Keratinocyte (primary cell): ENCODE results near the gene PPP1R2. TPM values are rescaled to one million over a fixed set of nuclear protein-coding genes. Genes with fewer than 3 reads are reported as not detected.

ENCODE experiments used
- DNase-seq: peaks from one replicate; pipeline ENCODE4 v3.0.0-alpha.2; 2011; ENCODE audit warnings: low read depth, missing footprints, low spot score
- FAIRE-seq: peaks from 2 replicates; lab custom pipeline; 2011; peaks lifted over from hg19 to GRCh38; lab: Jason Lieb, UNC
- H2AFZ ChIP-seq: 2 replicates; pipeline ENCODE4 v1.6.0; 2012; ENCODE audit warnings: low read length, control low read depth, inconsistent platforms; ENCODE audit not compliant: control insufficient read depth
- H3K27ac ChIP-seq: 2 replicates; pipeline ENCODE4 v1.5.1; 2011; ENCODE audit warnings: low read length; ENCODE audit not compliant: control insufficient read depth, insufficient read depth
- H3K27me3 ChIP-seq: 3 replicates; pipeline ENCODE4 v1.6.0; 2011; ENCODE audit warnings: low read length; ENCODE audit not compliant: control insufficient read depth, insufficient read depth; ENCODE audit errors: extremely low read depth
- H3K36me3 ChIP-seq, 2 experiments: 2 replicates in 1 of 2; 3 replicates in 1 of 2; pipeline ENCODE4 v1.5.1; 2011; ENCODE audit warnings: low read length in 2 of 2, mild to moderate bottlenecking in 1 of 2; ENCODE audit not compliant: control insufficient read depth in 2 of 2, insufficient read depth in 2 of 2; ENCODE audit errors: extremely low read depth in 1 of 2
- H3K4me1 ChIP-seq: 3 replicates; pipeline ENCODE4 v1.5.1; 2011; ENCODE audit warnings: low read length; ENCODE audit not compliant: control insufficient read depth, insufficient read depth; ENCODE audit errors: extremely low read depth
- H3K4me2 ChIP-seq: 3 replicates; pipeline ENCODE4 v1.6.0; 2011; ENCODE audit warnings: low read depth, low read length; ENCODE audit not compliant: control insufficient read depth, insufficient read depth; ENCODE audit errors: extremely low read depth
- H3K4me3 ChIP-seq, 3 experiments: fragments of 200-600 bp in 1 of 3; sonication (generic) in 1 of 3; 2 replicates in 2 of 3; 3 replicates in 1 of 3; pipeline ENCODE4 v1.5.1; 2011 to 2016; ENCODE audit warnings: low read length in 3 of 3, mild to moderate bottlenecking in 3 of 3, control low read depth in 2 of 3, inconsistent platforms in 1 of 3, low read depth in 1 of 3, mixed read lengths in 1 of 3, mixed run types in 1 of 3, moderate library complexity in 1 of 3; ENCODE audit not compliant: control insufficient read depth in 2 of 3, insufficient read depth in 2 of 3; ENCODE audit errors: extremely low read depth in 1 of 3
- H3K79me2 ChIP-seq: 2 replicates; pipeline ENCODE4 v1.6.0; 2012; ENCODE audit warnings: low read length; ENCODE audit not compliant: control insufficient read depth, insufficient read depth
- H3K9ac ChIP-seq: 3 replicates; pipeline ENCODE4 v1.6.0; 2011; ENCODE audit warnings: low read length; ENCODE audit not compliant: control insufficient read depth, insufficient read depth; ENCODE audit errors: extremely low read depth
- H3K9me1 ChIP-seq: 3 replicates; pipeline ENCODE4 v1.6.0; 2011; ENCODE audit warnings: low read length; ENCODE audit not compliant: control insufficient read depth, insufficient read depth; ENCODE audit errors: extremely low read depth
- H3K9me3 ChIP-seq: 2 replicates; pipeline ENCODE4 v1.5.1; 2012; ENCODE audit warnings: low read depth, low read length; ENCODE audit not compliant: control insufficient read depth
- H4K20me1 ChIP-seq: 3 replicates; pipeline ENCODE4 v1.6.0; 2011; ENCODE audit warnings: low read length; ENCODE audit not compliant: control insufficient read depth, insufficient read depth; ENCODE audit errors: extremely low read depth
- EZH2 ChIP-seq: IDR thresholded peaks from one replicate; pipeline ENCODE4 v1.6.1; 2012; ENCODE audit warnings: inconsistent platforms, mild to moderate bottlenecking, low read length, moderate library complexity
- dilution Hi-C: fragments of 300-500 bp; cut with MboI; formaldehyde crosslinking; loops from one replicate; pipeline ENCODE4 v1.7.0; 2020; ENCODE audit warnings: low sequenced_read_pairs; ENCODE audit not compliant: extremely low pct_ligation_motif_present
- polyA plus RNA-seq, 5 experiments: library from polyadenylated mRNA; depleted of rRNA in 3 of 5; stranded (reverse) in 3 of 5; stranded (forward) in 1 of 5; unstranded in 1 of 5; fragments of >200 nt; gene quantifications; 1 replicate in 1 of 5; 2 replicates in 3 of 5; 3 replicates in 1 of 5; pipeline versions ENCODE4 v1.2.1 to v1.2.3, GENCODE V29; 2011 to 2012; ENCODE audit warnings: missing spikeins in 2 of 5, low read depth in 1 of 5, low replicate concordance in 1 of 5
- TF ChIP-seq, protein P1 (sequence below), 3 experiments: IDR thresholded peaks in 1 of 3; conservative IDR thresholded peaks in 1 of 3; optimal IDR thresholded peaks in 1 of 3; 2 replicates in 2 of 3; 3 replicates in 1 of 3; pipeline versions ENCODE3 to v1.5.1; 2011; ENCODE audit warnings: low read length in 3 of 3, mild to moderate bottlenecking in 3 of 3, moderate library complexity in 2 of 3, control low read depth in 1 of 3, inconsistent platforms in 1 of 3; ENCODE audit not compliant: insufficient read depth in 2 of 3; ENCODE audit errors: extremely low read depth in 1 of 3

Gene PPP1R2
- polyA plus RNA-seq, 1 donor (not counting 4 experiments of a cell fraction or from before 2014, with no cell fraction given) = 43.2 TPM

DNA sequence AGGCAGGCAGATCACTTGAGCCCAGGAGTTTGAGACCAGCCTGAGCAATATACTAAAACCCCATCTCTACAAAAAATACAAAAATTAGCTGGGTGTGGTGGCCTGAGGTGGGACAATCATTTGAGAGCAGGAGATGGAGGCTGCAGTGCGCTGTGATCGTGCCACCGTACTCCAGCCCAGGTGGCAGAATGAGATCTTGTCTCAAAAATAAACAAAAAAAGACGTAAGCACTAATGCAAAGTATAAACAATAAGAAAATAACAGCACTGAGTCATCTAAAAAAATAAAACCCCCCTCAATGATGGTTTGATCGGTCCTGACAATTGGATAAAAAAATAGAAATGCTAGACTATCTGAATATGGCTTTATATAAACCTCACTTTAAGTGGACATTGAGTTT lies 3.6 kb downstream of the PPP1R2 start:
- peaks cover 12% of the 10 kb centered on the region for H3K4me1 ChIP-seq
- no peaks in the 10 kb centered on the region for H3K36me3 ChIP-seq
- H3K4me3 ChIP-seq = no peak overlapping the region
- peaks cover 4% of the 10 kb centered on the region for H4K20me1 ChIP-seq
- no peak overlapping the region for H3K4me2 ChIP-seq
- no peak overlapping the region for H2AFZ ChIP-seq
- no peak for DNase-seq
- no peaks in the 10 kb centered on the region for H3K27me3 ChIP-seq
- H3K9ac ChIP-seq = no peak overlapping the region
- H3K9me3 ChIP-seq = no peaks in the 10 kb centered on the region
- FAIRE-seq = no peak
- TF ChIP-seq, protein P1, sequence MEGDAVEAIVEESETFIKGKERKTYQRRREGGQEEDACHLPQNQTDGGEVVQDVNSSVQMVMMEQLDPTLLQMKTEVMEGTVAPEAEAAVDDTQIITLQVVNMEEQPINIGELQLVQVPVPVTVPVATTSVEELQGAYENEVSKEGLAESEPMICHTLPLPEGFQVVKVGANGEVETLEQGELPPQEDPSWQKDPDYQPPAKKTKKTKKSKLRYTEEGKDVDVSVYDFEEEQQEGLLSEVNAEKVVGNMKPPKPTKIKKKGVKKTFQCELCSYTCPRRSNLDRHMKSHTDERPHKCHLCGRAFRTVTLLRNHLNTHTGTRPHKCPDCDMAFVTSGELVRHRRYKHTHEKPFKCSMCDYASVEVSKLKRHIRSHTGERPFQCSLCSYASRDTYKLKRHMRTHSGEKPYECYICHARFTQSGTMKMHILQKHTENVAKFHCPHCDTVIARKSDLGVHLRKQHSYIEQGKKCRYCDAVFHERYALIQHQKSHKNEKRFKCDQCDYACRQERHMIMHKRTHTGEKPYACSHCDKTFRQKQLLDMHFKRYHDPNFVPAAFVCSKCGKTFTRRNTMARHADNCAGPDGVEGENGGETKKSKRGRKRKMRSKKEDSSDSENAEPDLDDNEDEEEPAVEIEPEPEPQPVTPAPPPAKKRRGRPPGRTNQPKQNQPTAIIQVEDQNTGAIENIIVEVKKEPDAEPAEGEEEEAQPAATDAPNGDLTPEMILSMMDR (optimal IDR thresholded peaks at IDR 0.05 in 1 of 3, IDR thresholded peaks at IDR 0.05 in 1 of 3, conservative IDR thresholded peaks at IDR 0.05 in 1 of 3; ENCODE audit: extremely low read depth in 1 of 3, insufficient read depth in 2 of 3, low read length in 3 of 3) = no peak
- no peak for TF ChIP-seq EZH2
- dilution Hi-C loops = no loop called here
- peaks cover 63% of the 10 kb centered on the region for H3K79me2 ChIP-seq
- no peaks in the 10 kb centered on the region for H3K9me1 ChIP-seq
- no peak overlapping the region for H3K27ac ChIP-seq

DNA sequence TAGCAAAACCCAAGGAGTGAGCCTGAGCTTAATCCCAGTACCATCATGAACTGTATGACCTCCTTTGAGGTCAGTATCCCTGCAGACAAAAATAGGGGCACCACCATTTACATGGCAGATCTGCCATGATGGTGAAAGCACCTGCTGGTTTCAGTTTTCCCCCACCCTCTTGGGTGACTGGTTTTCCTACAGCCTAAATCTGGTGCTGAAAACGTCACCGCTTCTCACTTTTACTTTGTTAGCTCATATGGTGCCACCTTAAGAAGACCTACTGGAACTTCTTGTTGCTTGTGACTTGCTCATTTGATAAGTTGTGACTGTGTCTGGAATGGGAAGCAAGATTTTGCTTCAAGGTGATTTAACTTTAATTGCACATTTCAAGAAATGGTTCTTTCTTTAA lies 5.1 kb downstream of the PPP1R2 start:
- H3K27me3 ChIP-seq = no peaks in the 10 kb centered on the region
- H3K36me3 ChIP-seq = no peaks in the 10 kb centered on the region
- no peaks in the 10 kb centered on the region for H3K9me3 ChIP-seq
- DNase-seq (no peak), FAIRE-seq (no peak)
- no peak overlapping the region for H3K4me2 ChIP-seq
- no peak overlapping the region for H2AFZ ChIP-seq
- TF ChIP-seq, protein P1 (optimal IDR thresholded peaks at IDR 0.05 in 1 of 3, IDR thresholded peaks at IDR 0.05 in 1 of 3, conservative IDR thresholded peaks at IDR 0.05 in 1 of 3; ENCODE audit: extremely low read depth in 1 of 3, insufficient read depth in 2 of 3, low read length in 3 of 3) = no peak
- TF ChIP-seq EZH2 = no peak
- dilution Hi-C loops = no loop called here
- peaks cover 12% of the 10 kb centered on the region for H3K4me1 ChIP-seq
- no peaks in the 10 kb centered on the region for H3K9me1 ChIP-seq
- peaks cover 68% of the 10 kb centered on the region for H3K79me2 ChIP-seq
- H4K20me1 ChIP-seq = peaks cover 6% of the 10 kb centered on the region
- no peak overlapping the region for H3K9ac ChIP-seq
- H3K27ac ChIP-seq = no peak overlapping the region
- H3K4me3 ChIP-seq = no peak overlapping the region
